Neuronal stem cell (in vitro differentiated cells): ENCODE measurements around the gene CNST.

ENCODE experiments used
- DNase-seq: peaks from one replicate; pipeline ENCODE4 v3.0.0-alpha.2; 2013; ENCODE audit warnings: low spot score
- H2AFZ ChIP-seq: one replicate; pipeline ENCODE4 v1.6.1; 2013; ENCODE audit warnings: mild to moderate bottlenecking, low read length, inconsistent platforms
- H2AK5ac ChIP-seq: 2 replicates; pipeline ENCODE4 v1.6.1; 2013; ENCODE audit warnings: low read depth, mild to moderate bottlenecking, inconsistent platforms, low read length, moderate library complexity, mixed read lengths
- H2BK120ac ChIP-seq: 2 replicates; pipeline ENCODE4 v1.6.1; 2013; ENCODE audit warnings: low read depth, mild to moderate bottlenecking, inconsistent platforms, low read length, moderate library complexity, mixed read lengths
- H2BK12ac ChIP-seq: one replicate; pipeline ENCODE4 v1.6.1; 2013; ENCODE audit warnings: low read length, inconsistent platforms
- H2BK15ac ChIP-seq: 2 replicates; pipeline ENCODE4 v1.6.1; 2013; ENCODE audit warnings: mild to moderate bottlenecking, low read length, inconsistent platforms, mixed read lengths
- H2BK5ac ChIP-seq: one replicate; pipeline ENCODE4 v1.6.1; 2013; ENCODE audit warnings: inconsistent platforms, mild to moderate bottlenecking, low read length, moderate library complexity
- H3K14ac ChIP-seq: one replicate; pipeline ENCODE4 v1.6.1; 2013; ENCODE audit warnings: low read length, inconsistent platforms
- H3K18ac ChIP-seq: 2 replicates; pipeline ENCODE4 v1.6.1; 2013; ENCODE audit warnings: low read length, inconsistent platforms
- H3K23ac ChIP-seq: 2 replicates; pipeline ENCODE4 v1.6.1; 2013; ENCODE audit warnings: low read depth, mild to moderate bottlenecking, mixed read lengths, low read length, inconsistent platforms; ENCODE audit not compliant: poor library complexity
- H3K27ac ChIP-seq: replicated peaks from 3 replicates; pipeline ENCODE4 v1.5.1; 2013; ENCODE audit warnings: low read length, inconsistent platforms
- H3K27me3 ChIP-seq, 3 experiments: 2 replicates each; pipeline ENCODE4 v1.6.1; 2013; ENCODE audit warnings: low read length in 3 of 3, mild to moderate bottlenecking in 2 of 3, inconsistent platforms in 1 of 3, low read depth in 1 of 3, mixed read lengths in 1 of 3, moderate library complexity in 1 of 3; ENCODE audit not compliant: control insufficient read depth in 3 of 3, insufficient read depth in 3 of 3
- H3K36me3 ChIP-seq, 2 donors: replicated peaks in 1 of 2; 2 replicates each; pipeline ENCODE4 v1.6.1; 2013; ENCODE audit warnings: low read length in 2 of 2; ENCODE audit not compliant: control insufficient read depth in 2 of 2, insufficient read depth in 2 of 2
- H3K4ac ChIP-seq: 2 replicates; pipeline ENCODE4 v1.6.1; 2013; ENCODE audit warnings: inconsistent platforms, mild to moderate bottlenecking, low read length, moderate library complexity
- H3K4me1 ChIP-seq, 2 donors: 1 replicate in 1 of 2; 2 replicates in 1 of 2; pipeline ENCODE4 v1.6.1; 2013; ENCODE audit warnings: low read length in 2 of 2, low read depth in 1 of 2; ENCODE audit not compliant: control insufficient read depth in 2 of 2, insufficient read depth in 1 of 2
- H3K4me2 ChIP-seq: one replicate; pipeline ENCODE4 v1.6.1; 2013; ENCODE audit warnings: mild to moderate bottlenecking, low read length, inconsistent platforms; ENCODE audit not compliant: insufficient read depth, poor library complexity, severe bottlenecking
- H3K4me3 ChIP-seq, 2 donors: 2 replicates each; pipeline ENCODE4 v1.5.1; 2013; ENCODE audit warnings: low read length in 2 of 2, mild to moderate bottlenecking in 2 of 2, inconsistent platforms in 1 of 2, moderate library complexity in 1 of 2
- H3K79me1 ChIP-seq: one replicate; pipeline ENCODE4 v1.6.1; 2013; ENCODE audit warnings: low read depth, mild to moderate bottlenecking, inconsistent platforms, low read length, moderate library complexity
- H3K9ac ChIP-seq: one replicate; pipeline ENCODE4 v1.6.1; 2013; ENCODE audit warnings: mild to moderate bottlenecking, low read depth, low read length, inconsistent platforms; ENCODE audit not compliant: poor library complexity
- H3K9me3 ChIP-seq, 2 donors: replicated peaks in 1 of 2; 2 replicates each; pipeline versions ENCODE3 to v1.6.1; 2013; ENCODE audit warnings: low read length in 2 of 2, mild to moderate bottlenecking in 2 of 2, inconsistent platforms in 1 of 2, low read depth in 1 of 2, mixed read lengths in 1 of 2, moderate library complexity in 1 of 2; ENCODE audit not compliant: control insufficient read depth in 2 of 2, insufficient read depth in 1 of 2
- H4K8ac ChIP-seq: one replicate; pipeline ENCODE4 v1.6.1; 2013; ENCODE audit warnings: low read depth, mild to moderate bottlenecking, inconsistent platforms, low read length, moderate library complexity
- H4K91ac ChIP-seq: one replicate; pipeline ENCODE4 v1.6.1; 2013; ENCODE audit warnings: low read length, low read depth, mild to moderate bottlenecking, inconsistent platforms; ENCODE audit not compliant: poor library complexity
- WGBS, 2 donors: extraction: QIAGEN DNeasy Blood & Tissue Kit; methylation state at CpG; one replicate each; pipeline ENCODE4 v1.1.7; 2013; ENCODE audit warnings: missing lambda C conversion rate in 2 of 2, mixed read lengths in 1 of 2; ENCODE audit not compliant: insufficient read length in 2 of 2, insufficient replicate concordance in 1 of 2; ENCODE audit errors: extremely low coverage in 2 of 2; 5-methylcytosine and 5-hydroxymethylcytosine counted together

Gene CNST

DNA sequence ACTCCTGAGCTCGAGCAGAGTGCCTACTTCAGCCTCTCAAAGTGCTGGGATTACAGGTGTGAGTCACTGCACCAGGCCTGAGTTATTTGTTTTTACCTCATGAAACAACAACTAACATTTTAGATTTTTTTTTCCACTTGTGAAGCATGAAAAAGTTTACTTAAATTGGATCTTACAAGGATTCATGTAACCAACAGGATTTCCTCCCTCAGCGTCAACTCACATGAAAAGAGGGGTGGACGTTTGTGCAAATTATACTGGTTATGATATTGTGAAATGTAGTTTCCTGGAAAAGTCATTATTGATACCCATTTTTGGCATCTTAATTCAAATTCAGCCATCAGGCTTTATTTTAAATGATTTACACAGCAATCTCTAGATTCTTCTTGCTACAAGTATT is 6.5 kb downstream of the CNST start:
- Histone ChIP-seq H4K8ac (no peak overlapping the region), H3K9me3 (no peaks in the 10 kb centered on the region), H3K14ac (no peak overlapping the region), H3K4ac (no peak overlapping the region), H3K4me2 (no peak overlapping the region), H2AFZ (no peak overlapping the region), H3K18ac (no peak overlapping the region), H2BK5ac (no peak overlapping the region), H3K4me1 (peaks cover 0 to 2% of the 10 kb centered on the region in 2 donors), H4K91ac (no peak overlapping the region), H2BK120ac (no peak overlapping the region), H3K27ac (no peak overlapping the region), H3K79me1 (peaks cover 2% of the 10 kb centered on the region), H3K36me3 (no peaks in the 10 kb centered on the region), H3K9ac (no peak overlapping the region), H2AK5ac (no peak overlapping the region), H2BK12ac (no peak overlapping the region), H3K27me3 (no peaks in the 10 kb centered on the region), H3K23ac (no peak overlapping the region), H2BK15ac (no peak overlapping the region), H3K4me3 (no peak overlapping the region)
- DNase-seq: no peak
- no CpG with 5 or more reads among the region's 3 CpGs for WGBS, 2 donors

GRCh38 chr1:246573491-246573890 is 7.2 kb downstream of the CNST start:
- peaks cover 0 to 2% of the 10 kb centered on the region in 2 donors for H3K4me1 ChIP-seq
- no peak overlapping the region for H4K8ac ChIP-seq
- H2BK15ac ChIP-seq: no peak overlapping the region
- no peak overlapping the region for H3K14ac ChIP-seq
- H3K9ac ChIP-seq: no peak overlapping the region
- no peaks in the 10 kb centered on the region for H3K36me3 ChIP-seq
- H2BK5ac ChIP-seq: no peak overlapping the region
- peaks cover 2% of the 10 kb centered on the region for H3K79me1 ChIP-seq
- no peaks in the 10 kb centered on the region for H3K9me3 ChIP-seq
- no peak overlapping the region for H3K4ac ChIP-seq
- no peaks in the 10 kb centered on the region for H3K27me3 ChIP-seq
- no peak overlapping the region for H4K91ac ChIP-seq
- no peak overlapping the region for H2BK120ac ChIP-seq
- no peak overlapping the region for H3K4me3 ChIP-seq
- no peak overlapping the region for H3K27ac ChIP-seq
- H2AK5ac ChIP-seq: no peak overlapping the region
- DNase-seq: no peak
- H2BK12ac ChIP-seq: no peak overlapping the region
- H3K23ac ChIP-seq: no peak overlapping the region
- WGBS, 2 donors: no CpG with 5 or more reads among the region's 6 CpGs
- no peak overlapping the region for H3K4me2 ChIP-seq
- no peak overlapping the region for H2AFZ ChIP-seq
- no peak overlapping the region for H3K18ac ChIP-seq

GRCh38 chr1:246576709-246577032 is 10.4 kb downstream of the CNST start:
- no peak overlapping the region for H3K4ac ChIP-seq
- no peaks in the 10 kb centered on the region for H3K9me3 ChIP-seq
- H2BK120ac ChIP-seq: no peak overlapping the region
- no peak overlapping the region for H3K23ac ChIP-seq
- DNase-seq: no peak
- no peaks in the 10 kb centered on the region for H3K36me3 ChIP-seq
- H2BK12ac ChIP-seq: no peak overlapping the region
- H2BK5ac ChIP-seq: no peak overlapping the region
- no peaks in the 10 kb centered on the region for H3K27me3 ChIP-seq
- no peak overlapping the region for H3K27ac ChIP-seq
- no peak overlapping the region for H4K91ac ChIP-seq
- H3K14ac ChIP-seq: no peak overlapping the region
- H3K79me1 ChIP-seq: peaks cover 2% of the 10 kb centered on the region
- H4K8ac ChIP-seq: no peak overlapping the region
- no peak overlapping the region for H2AFZ ChIP-seq
- no peak overlapping the region for H3K18ac ChIP-seq
- no CpG with 5 or more reads among the region's 3 CpGs for WGBS, 2 donors
- H3K4me1 ChIP-seq: peaks cover 0 to 2% of the 10 kb centered on the region in 2 donors
- H2BK15ac ChIP-seq: no peak overlapping the region
- no peak overlapping the region for H3K4me3 ChIP-seq
- H3K9ac ChIP-seq: no peak overlapping the region
- H3K4me2 ChIP-seq: no peak overlapping the region
- no peak overlapping the region for H2AK5ac ChIP-seq

DNA sequence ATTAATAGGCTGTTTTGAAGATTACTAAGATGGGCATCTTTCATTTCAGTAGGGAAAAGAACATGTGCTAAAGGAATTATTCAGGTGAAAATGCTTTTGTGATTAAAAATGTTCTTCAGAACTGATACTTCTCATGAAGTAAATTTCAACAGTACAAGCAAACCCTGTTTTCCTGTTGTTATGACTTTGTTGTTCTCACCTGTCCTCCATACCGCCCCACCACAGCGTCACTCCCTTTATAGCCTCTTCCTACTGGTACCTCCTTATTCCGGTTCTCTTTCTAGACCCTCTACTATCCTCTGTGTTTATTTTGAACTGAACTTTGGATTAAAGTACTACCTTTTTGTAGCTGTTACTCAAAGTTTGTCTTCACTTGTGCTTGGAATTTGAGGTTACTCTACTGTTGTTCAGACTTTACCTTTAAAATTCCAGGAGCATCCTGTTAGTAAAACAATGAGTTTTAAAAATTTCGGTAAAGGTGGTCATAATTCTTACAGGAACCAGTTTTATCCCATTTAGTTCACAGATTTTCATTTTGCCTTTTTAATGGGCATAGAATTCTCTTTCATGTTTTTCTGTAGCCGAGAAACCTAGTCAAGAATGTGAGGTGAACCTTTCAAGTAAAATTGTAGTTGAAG is 10.9 kb downstream of the CNST start:
- DNase-seq: no peak
- no peak overlapping the region for H2BK5ac ChIP-seq
- H2BK12ac ChIP-seq: no peak overlapping the region
- no peak overlapping the region for H3K14ac ChIP-seq
- H3K4me1 ChIP-seq: peaks cover 0 to 2% of the 10 kb centered on the region in 2 donors
- H2BK15ac ChIP-seq: no peak overlapping the region
- no peaks in the 10 kb centered on the region for H3K36me3 ChIP-seq
- no peak overlapping the region for H2AK5ac ChIP-seq
- H4K8ac ChIP-seq: no peak overlapping the region
- no peaks in the 10 kb centered on the region for H3K9me3 ChIP-seq
- no peak overlapping the region for H2AFZ ChIP-seq
- H4K91ac ChIP-seq: no peak overlapping the region
- H3K79me1 ChIP-seq: peaks cover 2% of the 10 kb centered on the region
- no peaks in the 10 kb centered on the region for H3K27me3 ChIP-seq
- H3K4ac ChIP-seq: no peak overlapping the region
- H2BK120ac ChIP-seq: no peak overlapping the region
- H3K4me2 ChIP-seq: no peak overlapping the region
- WGBS, 2 donors: no CpG with 5 or more reads among the region's 5 CpGs
- H3K27ac ChIP-seq: no peak overlapping the region
- no peak overlapping the region for H3K9ac ChIP-seq
- no peak overlapping the region for H3K4me3 ChIP-seq
- H3K23ac ChIP-seq: no peak overlapping the region
- H3K18ac ChIP-seq: no peak overlapping the region
